GM12874 (cell line): Measurements from ENCODE around the gene PANK4.
A peak's percentile ranks its signal among the peaks of the same experiment; 100 is the strongest.

Experiments used
- CTCF ChIP-seq: IDR thresholded peaks from 2 replicates; pipeline ENCODE4 v1.5.1; 2011; ENCODE audit warnings: low read depth, mild to moderate bottlenecking, control low read depth, low read length, moderate library complexity; ENCODE audit not compliant: insufficient read depth

PANK4 gene

GRCh38 chr1:2566101-2567045 is 40.0 kb upstream of the PANK4 start:
- TF ChIP-seq CTCF: no peak

- TF ChIP-seq CTCF: no peak
Measured at GRCh38 chr1:2564815-2565374, 38.5 kb upstream of the PANK4 start.

GRCh38 chr1:2564006-2564814 is 37.8 kb upstream of the PANK4 start:
- no peak for TF ChIP-seq CTCF

- TF ChIP-seq CTCF: no peak
Measured at GRCh38 chr1:2563205-2563604, 36.8 kb upstream of the PANK4 start.

GRCh38 chr1:2561898-2562895 is 35.8 kb upstream of the PANK4 start:
- TF ChIP-seq CTCF: peak; percentile 73

GRCh38 chr1:2561446-2561845 is 35.0 kb upstream of the PANK4 start:
- TF ChIP-seq CTCF: no peak
